ENCODE results near the gene C10orf95.
A peak's percentile ranks its signal among the peaks of the same experiment; 100 is the strongest.

Gene C10orf95

DNA sequence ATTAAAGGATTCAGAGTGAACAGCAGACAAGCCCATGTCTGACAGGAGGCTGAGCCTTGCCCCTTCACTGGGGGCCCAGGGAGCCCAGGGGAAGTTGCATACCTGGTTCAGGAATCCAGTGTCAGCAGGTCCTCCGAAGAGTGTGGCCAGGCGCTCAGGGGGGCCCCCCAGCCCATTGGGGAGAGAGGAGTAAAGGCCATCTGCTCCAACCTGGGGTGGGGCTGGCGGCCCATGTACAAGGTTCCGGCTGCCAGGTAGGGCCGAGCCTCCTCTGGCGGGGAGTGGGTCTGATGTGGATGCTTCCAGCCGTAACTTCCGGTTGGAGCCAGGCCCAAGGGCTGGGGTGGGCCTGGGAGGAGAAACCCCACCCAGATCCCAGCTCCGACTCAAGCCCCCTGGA is 35.1 kb downstream of the C10orf95 start:
- DNase-seq (ENCODE audit: low read depth) = no peak

DNA sequence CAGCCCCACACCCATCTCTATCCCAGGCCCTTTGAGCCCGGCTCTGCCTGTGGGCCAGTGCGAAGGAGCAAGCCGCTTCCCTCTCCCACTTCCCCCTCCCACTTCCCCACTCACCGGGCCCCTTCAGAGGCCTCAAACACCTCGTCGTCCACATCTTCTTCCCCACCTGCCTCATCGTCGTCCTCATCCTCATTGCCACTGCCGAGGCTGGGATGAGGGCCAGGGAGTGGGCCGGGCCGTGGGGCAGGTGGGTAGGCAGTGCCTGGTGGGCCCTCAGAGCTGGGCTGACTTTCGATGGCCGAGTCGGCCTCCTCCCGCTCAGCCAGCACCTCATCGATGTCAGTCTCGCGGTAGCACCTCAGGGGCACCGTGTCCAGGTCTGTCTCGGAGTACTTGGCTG is 36.6 kb downstream of the C10orf95 start:
- no peak for DNase-seq (ENCODE audit: low read depth)

DNA sequence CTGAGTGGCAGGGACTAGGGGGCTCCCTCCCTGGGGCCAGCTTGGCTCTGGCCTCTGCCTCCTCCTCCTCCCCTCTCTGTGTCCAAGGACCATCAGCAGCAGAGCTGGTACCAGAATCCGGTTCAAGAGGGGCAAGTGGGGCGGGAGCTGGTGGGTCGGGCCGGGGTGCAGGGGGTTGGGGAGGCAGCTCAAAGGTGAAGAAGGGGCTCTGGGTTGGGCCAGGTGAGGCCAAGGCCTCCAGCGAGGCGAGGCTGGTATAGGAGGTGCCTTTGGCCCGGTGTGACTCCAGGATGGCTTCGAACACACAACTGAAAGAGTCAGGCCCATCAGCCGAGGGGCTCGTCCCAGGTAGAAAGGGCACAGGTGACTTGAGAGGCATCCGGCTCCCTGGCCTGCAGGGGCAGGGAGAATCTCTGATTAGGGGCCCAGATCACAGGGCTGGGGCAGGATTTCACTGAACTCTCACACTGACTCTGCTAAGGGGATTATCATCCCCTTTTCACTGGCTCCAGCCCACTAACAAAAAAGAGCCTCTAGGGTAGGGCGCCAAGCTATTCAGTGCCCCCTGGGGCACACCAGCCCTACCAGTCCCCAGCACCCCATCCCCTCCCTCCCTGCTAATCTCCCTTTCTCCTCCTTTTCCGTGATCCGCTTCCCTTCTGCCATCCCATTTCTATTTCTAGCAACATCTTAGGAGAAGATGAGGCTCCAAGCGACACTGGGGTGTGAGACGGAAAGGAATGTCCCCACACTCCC is 37.4 kb downstream of the C10orf95 start:
- DNase-seq (ENCODE audit: low read depth) = no peak

- no peak for DNase-seq (ENCODE audit: low read depth)
These were observed 38.2 kb downstream of the C10orf95 start for GRCh38 chr10:102413053-102413705.

GRCh38 chr10:102412293-102412692 is 39.0 kb downstream of the C10orf95 start:
- no peak for DNase-seq (ENCODE audit: low read depth)

- no peak for DNase-seq (ENCODE audit: low read depth)
These were observed 39.7 kb downstream of the C10orf95 start for GRCh38 chr10:102411341-102412255.

DNA sequence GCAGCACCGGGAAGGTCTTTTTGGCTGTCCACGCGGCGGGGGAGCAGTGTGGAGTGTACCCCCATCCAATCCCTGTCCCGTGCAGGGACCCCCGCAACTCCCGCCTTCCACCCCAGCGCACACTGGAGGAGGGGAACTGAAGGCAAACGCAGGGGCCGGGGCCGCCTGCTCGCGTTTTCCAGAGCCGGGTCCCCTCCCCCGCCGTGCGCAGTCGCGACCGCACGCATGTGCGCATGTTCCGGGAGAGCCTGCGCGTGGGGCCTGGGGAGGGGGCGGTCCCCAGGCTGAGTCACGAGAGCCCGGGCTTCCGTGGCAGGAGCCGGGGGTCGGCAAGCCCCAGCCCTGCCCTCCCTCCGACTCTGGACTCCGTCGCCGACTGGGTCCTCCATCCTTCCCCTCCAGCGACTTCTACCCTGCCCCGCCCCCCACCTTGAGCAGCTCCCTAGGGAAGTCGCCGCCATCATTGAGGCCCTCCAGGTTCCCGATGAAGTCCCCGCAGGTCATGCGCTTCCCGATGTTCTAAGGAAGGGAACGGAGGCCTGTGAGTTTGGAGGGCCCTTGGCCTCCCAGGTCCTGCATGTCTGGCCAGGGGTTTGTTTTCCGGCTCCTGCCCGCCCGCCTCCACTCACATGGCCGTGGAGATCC is 40.8 kb downstream of the C10orf95 start:
- no peak for DNase-seq (ENCODE audit: low read depth)

DNA sequence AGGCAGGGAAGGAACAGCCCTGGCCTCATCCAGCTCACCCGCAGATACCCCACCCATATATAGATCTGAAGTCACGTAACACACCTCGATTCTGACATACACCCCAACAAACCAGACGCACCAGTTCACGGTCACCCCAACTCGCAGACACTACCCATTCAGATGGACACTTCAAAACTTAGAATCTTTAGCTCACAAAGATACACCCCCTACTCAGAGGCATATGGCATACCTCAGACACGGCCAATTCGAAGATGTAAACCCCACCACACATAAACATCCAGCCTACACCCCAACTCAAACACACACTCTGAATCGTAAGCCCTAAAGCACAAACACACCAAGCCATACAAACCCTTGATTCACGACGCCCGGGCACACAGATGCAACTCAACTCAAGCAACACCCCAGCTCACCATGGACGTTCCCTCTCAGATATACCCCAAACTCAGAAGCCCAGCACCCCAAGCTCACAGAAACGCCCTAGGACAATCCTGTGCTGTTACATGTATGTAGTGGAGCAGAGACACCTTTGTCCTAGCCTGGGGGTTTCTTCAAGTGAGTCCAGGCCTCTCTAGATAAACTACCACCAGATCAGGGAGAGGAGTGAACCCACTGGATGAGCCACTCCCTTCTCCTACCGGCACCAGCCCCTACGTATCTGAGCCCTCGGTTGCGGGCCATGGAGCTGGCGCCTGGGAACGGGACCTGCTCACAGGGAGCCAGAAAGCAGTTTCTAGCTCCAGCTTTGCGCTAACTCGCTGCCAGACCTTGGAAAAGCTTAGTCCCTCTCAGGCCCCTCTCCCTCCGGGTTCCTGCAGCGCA is 41.5 kb downstream of the C10orf95 start:
- DNase-seq (ENCODE audit: low read depth) = no peak

GRCh38 chr10:102408728-102409603 is 42.4 kb downstream of the C10orf95 start:
- peak; percentile 52 for DNase-seq (ENCODE audit: low read depth)

DNA sequence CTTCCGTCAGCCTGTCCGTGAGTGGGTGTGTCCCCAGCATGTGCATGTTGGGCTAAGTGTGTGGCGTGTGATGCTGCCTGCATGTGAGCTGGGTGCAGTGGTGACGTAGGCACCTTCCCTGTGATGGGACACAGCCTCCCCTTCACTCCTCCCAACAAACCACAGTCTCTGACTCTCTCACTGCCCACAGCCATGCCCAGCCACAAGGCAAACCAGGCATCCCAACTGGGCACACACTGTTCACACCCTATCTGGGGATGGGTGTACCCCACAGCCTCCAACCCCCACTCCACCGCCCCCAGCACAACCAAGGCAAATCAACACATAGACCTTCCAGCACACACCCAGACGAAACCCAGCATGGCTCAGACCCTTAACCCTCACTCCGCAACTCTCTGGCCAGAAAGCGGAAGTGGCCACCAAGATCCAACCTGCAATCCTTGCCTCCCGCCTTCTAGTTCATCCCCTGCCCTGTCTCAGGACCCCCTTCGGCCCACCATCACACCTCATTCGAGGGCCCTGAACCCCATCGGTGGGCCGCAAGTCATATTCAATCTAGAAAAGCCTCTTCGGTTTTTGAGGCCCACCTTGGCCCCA is 43.1 kb downstream of the C10orf95 start:
- DNase-seq (ENCODE audit: low read depth) = no peak

DNA sequence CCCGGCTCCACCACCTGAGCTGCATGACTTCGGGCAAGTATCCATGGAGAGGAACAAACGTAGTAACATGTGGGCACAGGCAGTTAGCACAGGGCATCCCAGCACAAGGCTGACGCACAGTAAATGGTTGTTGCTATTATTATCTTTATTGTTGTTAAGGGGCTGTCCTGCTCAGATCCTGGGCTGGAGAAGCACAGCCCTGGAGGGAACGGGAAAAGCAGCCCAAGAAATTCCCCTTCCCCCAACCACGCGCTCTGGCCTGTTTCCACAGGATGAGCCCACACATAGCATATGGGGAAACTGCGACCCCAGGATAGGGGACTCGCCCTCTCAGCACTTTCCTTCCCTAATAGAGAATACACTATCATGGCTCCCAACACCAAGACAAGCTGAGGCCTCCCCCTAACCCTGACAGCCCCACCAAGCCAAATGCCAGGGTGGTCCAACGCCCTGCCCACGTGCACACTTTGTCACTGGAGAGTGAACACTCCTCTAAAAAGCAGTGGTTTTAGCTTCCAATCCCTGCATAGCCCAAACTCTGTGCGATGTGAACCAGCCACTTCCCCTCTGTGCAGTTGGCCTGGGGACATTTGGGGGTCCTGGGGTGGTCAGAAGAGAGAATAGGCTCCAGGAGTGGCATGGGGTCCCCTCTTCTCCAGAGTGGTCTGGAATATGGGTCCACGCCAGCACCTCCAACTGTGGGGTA is 43.8 kb downstream of the C10orf95 start:
- no peak for DNase-seq (ENCODE audit: low read depth)

DNA sequence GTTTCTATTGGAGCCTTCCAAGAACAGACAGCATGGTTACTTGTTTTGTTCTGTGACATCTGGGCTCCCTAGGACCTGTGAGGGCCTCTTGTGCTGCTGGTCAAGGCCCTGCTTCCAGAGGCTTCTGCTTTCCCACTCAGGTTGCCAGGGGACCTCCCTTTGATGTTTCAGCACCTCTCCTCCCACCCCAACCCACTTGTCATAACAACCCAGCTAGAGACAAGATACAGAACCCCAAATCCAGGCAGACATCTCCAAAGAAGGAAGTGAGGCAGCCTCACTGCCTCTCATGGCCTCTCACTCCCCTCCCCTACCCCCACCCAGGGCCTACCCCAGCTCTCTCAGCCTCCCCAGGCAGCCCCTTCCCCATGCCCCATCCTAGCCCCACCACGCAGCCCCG is 44.5 kb downstream of the C10orf95 start:
- DNase-seq (ENCODE audit: low read depth) = no peak

- no peak for DNase-seq (ENCODE audit: low read depth)
These were observed 45.7 kb downstream of the C10orf95 start for GRCh38 chr10:102405632-102406031.

GRCh38 chr10:102405108-102405571 is 46.2 kb downstream of the C10orf95 start:
- DNase-seq (ENCODE audit: low read depth) = no peak

DNA sequence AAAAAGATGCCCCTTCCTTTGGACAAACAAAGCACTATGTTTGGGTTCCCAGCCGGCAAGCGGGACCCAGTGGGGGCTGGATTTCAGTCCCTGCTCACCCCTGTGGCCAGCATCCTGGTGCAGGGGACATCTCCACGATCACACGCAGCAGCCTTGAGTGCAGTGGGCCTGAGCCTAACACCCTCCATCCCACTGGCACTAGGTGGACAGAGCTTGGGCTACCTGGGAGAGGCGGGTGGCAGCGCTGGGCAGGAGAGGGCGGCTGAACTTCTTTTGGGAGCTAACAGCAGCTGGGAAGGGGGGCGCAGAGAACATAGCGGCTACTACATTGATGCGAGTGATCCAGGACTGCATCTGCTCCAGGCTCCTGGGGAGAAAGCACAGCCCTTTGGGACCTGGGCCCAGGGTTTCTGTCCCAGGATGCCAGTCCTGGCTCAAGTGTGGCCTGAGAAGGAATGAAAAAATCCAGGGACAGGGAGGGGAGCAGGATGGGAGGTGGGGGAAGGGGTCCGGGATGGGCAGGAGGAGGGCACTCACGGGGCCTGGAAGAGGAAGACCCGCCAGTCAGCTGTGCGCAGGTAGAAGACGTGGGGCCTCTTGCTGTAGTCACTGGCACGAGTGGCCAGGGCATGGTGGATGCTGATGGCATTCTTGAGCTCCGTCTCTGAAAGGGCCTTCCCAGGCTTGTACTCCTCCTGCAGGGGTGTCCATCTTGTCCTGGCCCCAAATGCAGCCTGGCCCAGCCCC is 46.8 kb downstream of the C10orf95 start:
- DNase-seq (ENCODE audit: low read depth) = no peak

- no peak for DNase-seq (ENCODE audit: low read depth)
These were observed 48.2 kb downstream of the C10orf95 start for GRCh38 chr10:102403115-102403514.

DNA sequence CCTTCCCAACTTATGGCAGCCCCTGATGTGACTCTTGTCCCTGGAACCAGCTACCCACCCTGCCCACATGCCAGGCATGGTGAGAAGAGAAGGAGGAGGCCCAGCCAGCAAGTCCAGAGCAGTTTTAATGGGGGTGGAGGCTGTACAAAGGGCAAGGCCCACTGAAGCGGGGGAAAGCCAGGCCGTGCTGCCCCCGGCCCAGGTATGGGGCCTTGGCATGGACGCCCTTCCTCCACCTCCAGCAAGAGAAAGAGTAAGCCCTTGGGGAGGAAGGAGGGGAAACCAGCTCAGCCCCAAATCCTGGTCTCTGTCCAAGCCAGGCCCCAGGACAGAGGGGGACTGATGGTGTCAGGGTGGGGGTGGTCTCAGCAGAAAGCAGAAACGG is 48.8 kb downstream of the C10orf95 start:
- no peak for DNase-seq (ENCODE audit: low read depth)

DNA sequence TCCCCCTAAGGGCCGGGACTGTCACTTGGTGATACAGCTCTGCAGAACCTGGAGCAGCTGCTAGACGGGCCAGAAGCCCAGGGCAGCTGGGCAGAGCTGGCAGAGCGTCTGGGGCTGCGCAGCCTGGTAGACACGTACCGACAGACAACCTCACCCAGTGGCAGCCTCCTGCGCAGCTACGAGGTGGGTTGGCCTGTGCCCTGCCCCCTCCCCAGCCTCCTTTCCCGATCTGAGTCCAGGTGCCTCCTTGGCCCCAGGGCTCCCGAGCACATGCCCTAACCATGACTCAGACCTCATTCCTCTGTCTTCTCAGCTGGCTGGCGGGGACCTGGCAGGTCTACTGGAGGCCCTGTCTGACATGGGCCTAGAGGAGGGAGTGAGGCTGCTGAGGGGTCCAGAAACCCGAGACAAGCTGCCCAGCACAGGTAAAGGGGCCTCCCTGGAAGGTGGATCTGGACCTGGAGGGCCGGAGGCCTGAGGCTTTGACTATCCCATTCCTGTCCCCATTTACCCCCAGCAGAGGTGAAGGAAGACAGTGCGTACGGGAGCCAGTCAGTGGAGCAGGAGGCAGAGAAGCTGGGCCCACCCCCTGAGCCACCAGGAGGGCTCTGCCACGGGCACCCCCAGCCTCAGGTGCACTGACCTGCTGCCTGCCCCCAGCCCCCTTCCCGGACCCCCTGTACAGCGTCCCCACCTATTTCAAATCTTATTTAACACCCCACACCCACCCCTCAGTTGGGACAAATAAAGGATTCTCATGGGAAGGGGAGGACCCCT is 49.4 kb downstream of the C10orf95 start:
- DNase-seq (ENCODE audit: low read depth) = no peak

Measured in stimulated activated CD8-positive, alpha-beta memory T cell treated with anti-CD3 and anti-CD28 coated beads, Interleukin-15, amount 100 ng/mL, for 24 hours (primary cell).